Keratinocyte (primary cell): ENCODE measurements around the gene ACCS. TPM values are rescaled to one million over a fixed set of nuclear protein-coding genes. Genes with fewer than 3 reads are reported as not detected.

Experiments
- DNase-seq: peaks from one replicate; pipeline ENCODE4 v3.0.0-alpha.2; 2011; ENCODE audit warnings: low read depth, missing footprints, low spot score
- FAIRE-seq: peaks from 2 replicates; lab custom pipeline; 2011; peaks lifted over from hg19 to GRCh38; lab: Jason Lieb, UNC
- H2AFZ ChIP-seq: 2 replicates; pipeline ENCODE4 v1.6.0; 2012; ENCODE audit warnings: low read length, control low read depth, inconsistent platforms; ENCODE audit not compliant: control insufficient read depth
- H3K27ac ChIP-seq: 2 replicates; pipeline ENCODE4 v1.5.1; 2011; ENCODE audit warnings: low read length; ENCODE audit not compliant: control insufficient read depth, insufficient read depth
- H3K27me3 ChIP-seq: 3 replicates; pipeline ENCODE4 v1.6.0; 2011; ENCODE audit warnings: low read length; ENCODE audit not compliant: control insufficient read depth, insufficient read depth; ENCODE audit errors: extremely low read depth
- H3K36me3 ChIP-seq, 2 experiments: 2 replicates in 1 of 2; 3 replicates in 1 of 2; pipeline ENCODE4 v1.5.1; 2011; ENCODE audit warnings: low read length in 2 of 2, mild to moderate bottlenecking in 1 of 2; ENCODE audit not compliant: control insufficient read depth in 2 of 2, insufficient read depth in 2 of 2; ENCODE audit errors: extremely low read depth in 1 of 2
- H3K4me1 ChIP-seq: 3 replicates; pipeline ENCODE4 v1.5.1; 2011; ENCODE audit warnings: low read length; ENCODE audit not compliant: control insufficient read depth, insufficient read depth; ENCODE audit errors: extremely low read depth
- H3K4me2 ChIP-seq: 3 replicates; pipeline ENCODE4 v1.6.0; 2011; ENCODE audit warnings: low read depth, low read length; ENCODE audit not compliant: control insufficient read depth, insufficient read depth; ENCODE audit errors: extremely low read depth
- H3K4me3 ChIP-seq, 3 experiments: fragments of 200-600 bp in 1 of 3; sonication (generic) in 1 of 3; 2 replicates in 2 of 3; 3 replicates in 1 of 3; pipeline ENCODE4 v1.5.1; 2011 to 2016; ENCODE audit warnings: low read length in 3 of 3, mild to moderate bottlenecking in 3 of 3, control low read depth in 2 of 3, inconsistent platforms in 1 of 3, low read depth in 1 of 3, mixed read lengths in 1 of 3, mixed run types in 1 of 3, moderate library complexity in 1 of 3; ENCODE audit not compliant: control insufficient read depth in 2 of 3, insufficient read depth in 2 of 3; ENCODE audit errors: extremely low read depth in 1 of 3
- H3K79me2 ChIP-seq: 2 replicates; pipeline ENCODE4 v1.6.0; 2012; ENCODE audit warnings: low read length; ENCODE audit not compliant: control insufficient read depth, insufficient read depth
- H3K9ac ChIP-seq: 3 replicates; pipeline ENCODE4 v1.6.0; 2011; ENCODE audit warnings: low read length; ENCODE audit not compliant: control insufficient read depth, insufficient read depth; ENCODE audit errors: extremely low read depth
- H3K9me1 ChIP-seq: 3 replicates; pipeline ENCODE4 v1.6.0; 2011; ENCODE audit warnings: low read length; ENCODE audit not compliant: control insufficient read depth, insufficient read depth; ENCODE audit errors: extremely low read depth
- H3K9me3 ChIP-seq: 2 replicates; pipeline ENCODE4 v1.5.1; 2012; ENCODE audit warnings: low read depth, low read length; ENCODE audit not compliant: control insufficient read depth
- H4K20me1 ChIP-seq: 3 replicates; pipeline ENCODE4 v1.6.0; 2011; ENCODE audit warnings: low read length; ENCODE audit not compliant: control insufficient read depth, insufficient read depth; ENCODE audit errors: extremely low read depth
- EZH2 ChIP-seq: IDR thresholded peaks from one replicate; pipeline ENCODE4 v1.6.1; 2012; ENCODE audit warnings: inconsistent platforms, mild to moderate bottlenecking, low read length, moderate library complexity
- dilution Hi-C: fragments of 300-500 bp; cut with MboI; formaldehyde crosslinking; loops from one replicate; pipeline ENCODE4 v1.7.0; 2020; ENCODE audit warnings: low sequenced_read_pairs; ENCODE audit not compliant: extremely low pct_ligation_motif_present
- polyA plus RNA-seq, 5 experiments: library from polyadenylated mRNA; depleted of rRNA in 3 of 5; stranded (reverse) in 3 of 5; stranded (forward) in 1 of 5; unstranded in 1 of 5; fragments of >200 nt; gene quantifications; 1 replicate in 1 of 5; 2 replicates in 3 of 5; 3 replicates in 1 of 5; pipeline versions ENCODE4 v1.2.1 to v1.2.3, GENCODE V29; 2011 to 2012; ENCODE audit warnings: missing spikeins in 2 of 5, low read depth in 1 of 5, low replicate concordance in 1 of 5
- TF ChIP-seq, protein P1 (sequence below), 3 experiments: IDR thresholded peaks in 1 of 3; conservative IDR thresholded peaks in 1 of 3; optimal IDR thresholded peaks in 1 of 3; 2 replicates in 2 of 3; 3 replicates in 1 of 3; pipeline versions ENCODE3 to v1.5.1; 2011; ENCODE audit warnings: low read length in 3 of 3, mild to moderate bottlenecking in 3 of 3, moderate library complexity in 2 of 3, control low read depth in 1 of 3, inconsistent platforms in 1 of 3; ENCODE audit not compliant: insufficient read depth in 2 of 3; ENCODE audit errors: extremely low read depth in 1 of 3

Gene ACCS
- polyA plus RNA-seq, 1 donor (not counting 4 experiments of a cell fraction or from before 2014, with no cell fraction given) = 4.1 TPM

- FAIRE-seq = no peak
These were observed 46.9 kb downstream of the ACCS start for GRCh38 chr11:44113018-44113417.

GRCh38 chr11:44113572-44113971, 47.5 kb downstream of the ACCS start:
- H4K20me1 ChIP-seq = peaks cover 9% of the 10 kb centered on the region
- no peak overlapping the region for H3K27ac ChIP-seq
- TF ChIP-seq, protein P1, sequence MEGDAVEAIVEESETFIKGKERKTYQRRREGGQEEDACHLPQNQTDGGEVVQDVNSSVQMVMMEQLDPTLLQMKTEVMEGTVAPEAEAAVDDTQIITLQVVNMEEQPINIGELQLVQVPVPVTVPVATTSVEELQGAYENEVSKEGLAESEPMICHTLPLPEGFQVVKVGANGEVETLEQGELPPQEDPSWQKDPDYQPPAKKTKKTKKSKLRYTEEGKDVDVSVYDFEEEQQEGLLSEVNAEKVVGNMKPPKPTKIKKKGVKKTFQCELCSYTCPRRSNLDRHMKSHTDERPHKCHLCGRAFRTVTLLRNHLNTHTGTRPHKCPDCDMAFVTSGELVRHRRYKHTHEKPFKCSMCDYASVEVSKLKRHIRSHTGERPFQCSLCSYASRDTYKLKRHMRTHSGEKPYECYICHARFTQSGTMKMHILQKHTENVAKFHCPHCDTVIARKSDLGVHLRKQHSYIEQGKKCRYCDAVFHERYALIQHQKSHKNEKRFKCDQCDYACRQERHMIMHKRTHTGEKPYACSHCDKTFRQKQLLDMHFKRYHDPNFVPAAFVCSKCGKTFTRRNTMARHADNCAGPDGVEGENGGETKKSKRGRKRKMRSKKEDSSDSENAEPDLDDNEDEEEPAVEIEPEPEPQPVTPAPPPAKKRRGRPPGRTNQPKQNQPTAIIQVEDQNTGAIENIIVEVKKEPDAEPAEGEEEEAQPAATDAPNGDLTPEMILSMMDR (optimal IDR thresholded peaks at IDR 0.05 in 1 of 3, IDR thresholded peaks at IDR 0.05 in 1 of 3, conservative IDR thresholded peaks at IDR 0.05 in 1 of 3; ENCODE audit: extremely low read depth in 1 of 3, insufficient read depth in 2 of 3, low read length in 3 of 3) = no peak
- no peak for TF ChIP-seq EZH2

More at GRCh38 chr11:44113018-44113417, 46.9 kb downstream of the ACCS start:
- H3K9ac ChIP-seq = no peak overlapping the region
- peaks cover 9% of the 10 kb centered on the region for H4K20me1 ChIP-seq
- DNase-seq = no peak
- H3K79me2 ChIP-seq = peaks cover 19% of the 10 kb centered on the region
- no peaks in the 10 kb centered on the region for H3K4me1 ChIP-seq
- H3K4me2 ChIP-seq = no peak overlapping the region
- H3K9me1 ChIP-seq = no peaks in the 10 kb centered on the region
- TF ChIP-seq EZH2 = no peak
- TF ChIP-seq, protein P1 (optimal IDR thresholded peaks at IDR 0.05 in 1 of 3, IDR thresholded peaks at IDR 0.05 in 1 of 3, conservative IDR thresholded peaks at IDR 0.05 in 1 of 3; ENCODE audit: extremely low read depth in 1 of 3, insufficient read depth in 2 of 3, low read length in 3 of 3) = no peak
- no peak overlapping the region for H3K27ac ChIP-seq
- dilution Hi-C loops = no loop called here
- H3K9me3 ChIP-seq = no peaks in the 10 kb centered on the region
- H3K36me3 ChIP-seq = peaks cover 18 to 19% of the 10 kb centered on the region in 2 experiments
- no peak overlapping the region for H3K4me3 ChIP-seq
- no peaks in the 10 kb centered on the region for H3K27me3 ChIP-seq
- no peak overlapping the region for H2AFZ ChIP-seq

More at GRCh38 chr11:44113572-44113971, 47.5 kb downstream of the ACCS start:
- Histone ChIP-seq H3K36me3 (peaks cover 18 to 19% of the 10 kb centered on the region in 2 experiments), H3K4me1 (no peaks in the 10 kb centered on the region), H3K4me3 (no peak overlapping the region), H3K9ac (no peak overlapping the region), H3K27me3 (no peaks in the 10 kb centered on the region), H3K9me1 (no peaks in the 10 kb centered on the region), H3K79me2 (peaks cover 19% of the 10 kb centered on the region), H2AFZ (no peak overlapping the region), H3K4me2 (no peak overlapping the region), H3K9me3 (no peaks in the 10 kb centered on the region)
- FAIRE-seq (no peak), DNase-seq (no peak)
- dilution Hi-C loops = no loop called here
